ENCODE measurements around the gene ATF2.

ATF2 gene

DNA sequence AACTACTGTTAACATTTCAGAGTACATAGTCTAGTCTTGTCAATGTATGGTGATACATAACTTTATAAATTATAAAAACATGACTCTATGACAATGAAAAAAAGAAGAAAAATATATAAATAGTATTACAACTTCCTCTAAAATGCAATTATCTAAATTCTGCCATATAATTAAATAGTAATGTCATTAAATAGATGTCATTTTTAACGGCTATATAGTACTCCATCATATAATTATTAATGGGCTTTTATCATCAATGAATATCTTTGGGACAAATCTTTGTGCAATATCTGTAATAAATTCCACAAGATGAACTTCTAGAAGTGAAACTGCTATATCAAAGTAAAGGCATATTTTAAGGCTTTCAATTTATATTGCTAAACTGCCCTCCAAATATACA, 24.8 kb downstream of the ATF2 start:
- Histone ChIP-seq H3K27ac (no peak overlapping the region), H2AFZ (ENCODE audit: low read depth) (no peak overlapping the region), H3K4me2 (no peak overlapping the region), H3K9ac (no peak overlapping the region), H3K27me3 (ENCODE audit: insufficient read depth, low read depth) (no peaks in the 10 kb centered on the region), H3K4me3 (IDR thresholded peaks at IDR 0.05; ENCODE audit: insufficient read depth, low read depth, low read length) (no peak overlapping the region), H4K20me1 (ENCODE audit: insufficient read depth) (no peaks in the 10 kb centered on the region), H3K79me2 (ENCODE audit: insufficient read depth, low read depth) (peaks cover 64% of the 10 kb centered on the region), H3K4me1 (ENCODE audit: low read depth, poor library complexity, severe bottlenecking) (peaks cover 77% of the 10 kb centered on the region), H3K36me3 (ENCODE audit: insufficient read depth) (no peaks in the 10 kb centered on the region)
- TF ChIP-seq, protein P1, sequence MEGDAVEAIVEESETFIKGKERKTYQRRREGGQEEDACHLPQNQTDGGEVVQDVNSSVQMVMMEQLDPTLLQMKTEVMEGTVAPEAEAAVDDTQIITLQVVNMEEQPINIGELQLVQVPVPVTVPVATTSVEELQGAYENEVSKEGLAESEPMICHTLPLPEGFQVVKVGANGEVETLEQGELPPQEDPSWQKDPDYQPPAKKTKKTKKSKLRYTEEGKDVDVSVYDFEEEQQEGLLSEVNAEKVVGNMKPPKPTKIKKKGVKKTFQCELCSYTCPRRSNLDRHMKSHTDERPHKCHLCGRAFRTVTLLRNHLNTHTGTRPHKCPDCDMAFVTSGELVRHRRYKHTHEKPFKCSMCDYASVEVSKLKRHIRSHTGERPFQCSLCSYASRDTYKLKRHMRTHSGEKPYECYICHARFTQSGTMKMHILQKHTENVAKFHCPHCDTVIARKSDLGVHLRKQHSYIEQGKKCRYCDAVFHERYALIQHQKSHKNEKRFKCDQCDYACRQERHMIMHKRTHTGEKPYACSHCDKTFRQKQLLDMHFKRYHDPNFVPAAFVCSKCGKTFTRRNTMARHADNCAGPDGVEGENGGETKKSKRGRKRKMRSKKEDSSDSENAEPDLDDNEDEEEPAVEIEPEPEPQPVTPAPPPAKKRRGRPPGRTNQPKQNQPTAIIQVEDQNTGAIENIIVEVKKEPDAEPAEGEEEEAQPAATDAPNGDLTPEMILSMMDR (conservative IDR thresholded peaks at IDR 0.05; ENCODE audit: low read depth, low read length), result no peak

DNA sequence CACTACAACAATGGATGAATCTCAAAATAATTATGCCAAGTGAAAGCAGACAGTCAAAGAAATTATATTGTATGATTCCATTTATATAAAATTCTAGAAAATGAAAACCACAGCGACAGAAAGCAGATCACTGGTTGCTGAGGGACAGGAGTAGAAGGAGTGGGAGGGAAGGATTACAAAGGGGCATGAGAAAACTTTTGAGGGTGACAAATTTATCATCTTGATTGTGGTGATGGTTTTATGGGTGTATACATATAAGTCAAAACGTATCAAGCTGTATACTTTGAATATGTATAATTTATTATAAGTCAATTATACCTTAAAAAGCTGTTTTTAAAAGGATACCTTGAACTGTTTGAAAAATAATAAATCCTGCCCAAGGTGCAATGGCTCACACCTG, 27.7 kb downstream of the ATF2 start:
- Histone ChIP-seq H4K20me1 (ENCODE audit: insufficient read depth) (no peaks in the 10 kb centered on the region), H3K36me3 (ENCODE audit: insufficient read depth) (0 out of 2 replicates have a peak, but pooled peaks cover 4% of the 10 kb centered on the region), H3K4me1 (ENCODE audit: low read depth, poor library complexity, severe bottlenecking) (peaks cover 80% of the 10 kb centered on the region), H2AFZ (ENCODE audit: low read depth) (no peak overlapping the region), H3K4me2 (0 out of 2 replicates have a peak overlapping the region, but pooled peaks have one; percentile 6), H3K9ac (no peak overlapping the region), H3K27ac (no peak overlapping the region), H3K4me3 (IDR thresholded peaks at IDR 0.05; ENCODE audit: insufficient read depth, low read depth, low read length) (no peak overlapping the region), H3K79me2 (ENCODE audit: insufficient read depth, low read depth) (peaks cover 82% of the 10 kb centered on the region), H3K27me3 (ENCODE audit: insufficient read depth, low read depth) (no peaks in the 10 kb centered on the region)
- TF ChIP-seq, protein P1 (conservative IDR thresholded peaks at IDR 0.05; ENCODE audit: low read depth, low read length), result no peak

DNA sequence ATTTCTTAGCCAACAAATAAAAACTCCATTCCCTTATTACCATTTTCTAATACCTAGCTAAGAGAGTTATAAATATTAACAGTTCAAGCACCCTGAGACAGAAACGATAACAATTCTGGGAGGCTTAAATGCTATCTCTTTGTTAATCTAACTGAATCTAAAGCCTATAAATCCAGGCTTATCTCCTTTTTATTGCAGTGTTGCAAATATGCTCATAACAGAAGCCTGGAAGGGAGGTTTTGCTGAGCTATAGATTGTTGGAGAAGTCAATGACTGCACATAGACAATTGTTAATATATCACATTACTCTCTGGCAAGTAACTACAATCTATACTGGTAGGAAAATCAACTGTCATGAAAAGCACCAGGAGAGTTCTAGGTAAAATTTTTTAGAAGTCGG, 30.2 kb downstream of the ATF2 start:
- TF ChIP-seq, protein P1 (conservative IDR thresholded peaks at IDR 0.05; ENCODE audit: low read depth, low read length), result no peak
- H3K27ac ChIP-seq, result peak overlapping the region; percentile 78
- peaks cover 95% of the 10 kb centered on the region for H3K4me1 ChIP-seq (ENCODE audit: low read depth, poor library complexity, severe bottlenecking)
- H3K79me2 ChIP-seq (ENCODE audit: insufficient read depth, low read depth), result peaks cover 84% of the 10 kb centered on the region
- no peak overlapping the region for H3K4me3 ChIP-seq (IDR thresholded peaks at IDR 0.05; ENCODE audit: insufficient read depth, low read depth, low read length)
- no peak overlapping the region for H3K9ac ChIP-seq
- 0 out of 2 replicates have a peak, but pooled peaks cover 4% of the 10 kb centered on the region for H3K36me3 ChIP-seq (ENCODE audit: insufficient read depth)
- peak overlapping the region; percentile 69 for H3K4me2 ChIP-seq
- H4K20me1 ChIP-seq (ENCODE audit: insufficient read depth), result no peaks in the 10 kb centered on the region
- no peaks in the 10 kb centered on the region for H3K27me3 ChIP-seq (ENCODE audit: insufficient read depth, low read depth)
- H2AFZ ChIP-seq (ENCODE audit: low read depth), result no peak overlapping the region

DNA sequence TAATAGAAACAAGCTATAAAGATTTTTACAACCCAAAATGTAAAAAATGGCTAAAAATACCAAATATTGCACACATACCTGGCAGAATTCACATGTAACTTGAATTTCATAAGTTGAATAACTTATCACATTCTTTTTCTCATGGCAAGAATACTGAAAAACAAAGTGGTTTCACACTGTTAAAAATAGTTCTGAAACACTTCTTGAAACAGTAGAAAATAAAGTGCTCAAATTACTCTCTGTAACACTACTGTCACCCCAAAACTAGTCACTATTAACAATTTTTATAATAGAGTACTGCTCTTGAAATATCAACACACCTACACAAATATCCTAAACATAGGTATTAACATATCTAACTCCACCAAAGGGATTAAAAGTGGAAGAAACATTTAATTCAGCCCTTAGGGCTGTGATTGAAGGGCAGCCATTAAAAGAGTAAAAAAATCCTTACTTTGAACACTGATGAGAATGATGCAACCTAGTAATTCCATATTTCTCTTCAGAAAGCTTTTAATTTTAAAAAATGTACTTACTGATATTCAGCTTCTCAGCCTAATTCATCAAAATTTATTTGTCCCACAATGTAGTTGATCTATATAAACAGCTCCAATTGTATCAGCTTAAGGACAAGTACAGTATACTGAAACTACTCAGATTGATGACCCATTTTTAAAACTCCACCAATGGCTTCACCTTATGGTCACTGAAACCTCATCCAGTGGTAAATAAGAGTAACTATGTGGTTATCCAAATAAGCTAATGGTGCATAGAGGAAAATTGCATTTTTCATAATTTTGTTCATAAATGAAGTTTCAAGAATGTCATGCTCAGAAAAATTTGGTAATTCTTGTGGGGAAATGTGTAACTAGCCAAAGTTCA, 31.4 kb downstream of the ATF2 start:
- TF ChIP-seq, protein P1 (conservative IDR thresholded peaks at IDR 0.05; ENCODE audit: low read depth, low read length), result no peak
- 0 out of 2 replicates have a peak, but pooled peaks cover 4% of the 10 kb centered on the region for H3K36me3 ChIP-seq (ENCODE audit: insufficient read depth)
- H3K27me3 ChIP-seq (ENCODE audit: insufficient read depth, low read depth), result no peaks in the 10 kb centered on the region
- no peak overlapping the region for H2AFZ ChIP-seq (ENCODE audit: low read depth)
- peak overlapping the region; percentile 78 for H3K27ac ChIP-seq
- peak overlapping the region; percentile 68 for H3K4me3 ChIP-seq (IDR thresholded peaks at IDR 0.05; ENCODE audit: insufficient read depth, low read depth, low read length)
- peak overlapping the region; percentile 27; the same call in 1 of the 2 replicates for H3K9ac ChIP-seq
- no peaks in the 10 kb centered on the region for H4K20me1 ChIP-seq (ENCODE audit: insufficient read depth)
- peak overlapping the region; percentile 69 for H3K4me2 ChIP-seq
- H3K4me1 ChIP-seq (ENCODE audit: low read depth, poor library complexity, severe bottlenecking), result peaks cover 97% of the 10 kb centered on the region
- peaks cover 80% of the 10 kb centered on the region for H3K79me2 ChIP-seq (ENCODE audit: insufficient read depth, low read depth)

Measured in KMS-11 (cell line).